AG04450 (cell line): Measurements from ENCODE around the gene SMIM5. TPM values are rescaled to one million over a fixed set of nuclear protein-coding genes. Genes with fewer than 3 reads are reported as not detected.

Source experiments
- CTCF ChIA-PET: fragments of 300-600, 350-600 bp; formaldehyde crosslinking; extraction: SDS; loops from one replicate; lab custom pipeline; 2022; ENCODE audit warnings: antibody characterized with exemption, inconsistent platforms; lab: Charles Lee
- POLR2A ChIA-PET: fragments of 350-600 bp; formaldehyde crosslinking; extraction: SDS; loops from one replicate; lab custom pipeline; 2021; ENCODE audit warnings: antibody characterized with exemption, inconsistent platforms; lab: Yijun Ruan, JAX
- DNase-seq: peaks from one replicate; pipeline ENCODE4 v3.0.0-alpha.2; 2011; ENCODE audit warnings: low read depth, low spot score
- H3K27ac ChIP-seq: one replicate; pipeline ENCODE4 v1.5.1; 2012; ENCODE audit warnings: low read depth, low read length, control low read depth
- H3K27me3 ChIP-seq: one replicate; pipeline ENCODE4 v1.6.0; 2012; ENCODE audit warnings: low read length; ENCODE audit not compliant: control insufficient read depth, insufficient read depth
- H3K4me3 ChIP-seq: 2 replicates; pipeline ENCODE4 v1.5.1; 2011; ENCODE audit warnings: mild to moderate bottlenecking, low read depth, low read length, control low read depth
- H3K9me3 ChIP-seq: 2 replicates; pipeline ENCODE4 v1.5.1; 2012; ENCODE audit warnings: low read length; ENCODE audit not compliant: control insufficient read depth, insufficient read depth
- CTCF ChIP-seq: IDR thresholded peaks from 2 replicates; pipeline ENCODE4 v1.5.1; 2011; ENCODE audit warnings: low read depth, low read length, control low read depth, inconsistent platforms
- polyA plus RNA-seq: library from polyadenylated mRNA; depleted of rRNA; stranded (reverse); fragments of >200 nt; gene quantifications from 2 replicates; pipeline ENCODE4 v1.2.3, GENCODE V29; 2011

The SMIM5 gene
- polyA plus RNA-seq, 1 experiment, result not detected

GRCh38 chr17:75634376-75634740, 1.1 kb downstream of the SMIM5 start:
- CTCF ChIA-PET, result interaction anchor here (0.6 to 11.0 kb wide), 31 partner anchors 10 to 208 kb away, joined by 3 to 309 read pairs (median 11); partner anchors contain the start of genes RECQL5 and SAP30BP
- TF ChIP-seq CTCF, result no peak
- Histone ChIP-seq H3K9me3 (no peaks in the 10 kb centered on the region; the same call in 1 of the 2 replicates), H3K27ac (no peak overlapping the region), H3K27me3 (no peaks in the 10 kb centered on the region), H3K4me3 (no peak overlapping the region)
- DNase-seq, result no peak
- POLR2A ChIA-PET, result interaction anchor here (0.8 to 1.4 kb wide), 3 partner anchors 116 to 146 kb away, joined by 3 to 5 read pairs (median 3); no protein-coding TSS in a partner anchor

GRCh38 chr17:75634754-75635609, 1.7 kb downstream of the SMIM5 start:
- no peaks in the 10 kb centered on the region; the same call in 1 of the 2 replicates for H3K9me3 ChIP-seq
- POLR2A ChIA-PET, result interaction anchor here (1.4 kb wide), 1 partner anchor 119 kb away, joined by 3 read pairs; no protein-coding TSS in a partner anchor
- DNase-seq, result no peak
- H3K27ac ChIP-seq, result no peak overlapping the region
- H3K4me3 ChIP-seq, result no peak overlapping the region
- TF ChIP-seq CTCF, result no peak
- H3K27me3 ChIP-seq, result no peaks in the 10 kb centered on the region
- CTCF ChIA-PET, result interaction anchor here (0.7 to 11.0 kb wide), 7 partner anchors 14 to 113 kb away, joined by 3 to 309 read pairs (median 30); a partner anchor contains a TSS

DNA sequence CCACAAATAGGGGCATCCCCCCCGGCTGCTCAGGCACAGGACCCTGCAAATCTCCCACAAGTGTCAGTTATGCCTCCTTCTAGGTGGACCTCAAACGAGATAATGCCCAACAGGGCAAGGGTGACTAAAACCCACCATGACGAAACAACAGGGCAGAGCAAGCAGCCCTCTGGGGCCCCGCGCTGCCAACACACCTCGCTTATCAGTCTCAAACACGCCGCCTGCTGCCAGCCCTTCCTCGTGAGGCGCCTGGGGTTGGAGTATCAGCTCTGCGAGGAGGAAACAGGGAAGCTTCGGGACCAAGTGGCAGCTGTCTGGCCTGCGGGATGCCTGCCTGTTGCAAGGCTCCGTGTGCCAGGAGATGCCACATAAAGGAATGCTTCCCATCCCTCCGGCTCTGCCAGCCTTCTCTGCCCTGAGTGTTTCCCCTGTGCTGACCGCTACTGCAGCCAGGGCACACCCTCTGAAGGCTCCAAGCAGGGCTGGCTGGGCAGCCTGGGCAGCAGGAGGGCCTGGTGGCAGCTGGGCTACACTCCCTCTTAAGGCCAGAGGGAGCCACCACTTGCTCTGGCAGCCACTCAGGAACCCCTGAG, 2.5 kb downstream of the SMIM5 start:
- no peak for TF ChIP-seq CTCF
- ChIA-PET POLR2A (interaction anchor here (0.6 kb wide), 1 partner anchor 15 kb away, joined by 3 read pairs; no protein-coding TSS in a partner anchor), CTCF (interaction anchor here (0.7 to 11.0 kb wide), 2 partner anchors 18 to 112 kb away, joined by 3 to 309 read pairs; no protein-coding TSS in a partner anchor)
- Histone ChIP-seq H3K27ac (no peak overlapping the region), H3K27me3 (no peaks in the 10 kb centered on the region), H3K9me3 (no peaks in the 10 kb centered on the region; the same call in 1 of the 2 replicates), H3K4me3 (no peak overlapping the region)
- DNase-seq, result no peak

DNA sequence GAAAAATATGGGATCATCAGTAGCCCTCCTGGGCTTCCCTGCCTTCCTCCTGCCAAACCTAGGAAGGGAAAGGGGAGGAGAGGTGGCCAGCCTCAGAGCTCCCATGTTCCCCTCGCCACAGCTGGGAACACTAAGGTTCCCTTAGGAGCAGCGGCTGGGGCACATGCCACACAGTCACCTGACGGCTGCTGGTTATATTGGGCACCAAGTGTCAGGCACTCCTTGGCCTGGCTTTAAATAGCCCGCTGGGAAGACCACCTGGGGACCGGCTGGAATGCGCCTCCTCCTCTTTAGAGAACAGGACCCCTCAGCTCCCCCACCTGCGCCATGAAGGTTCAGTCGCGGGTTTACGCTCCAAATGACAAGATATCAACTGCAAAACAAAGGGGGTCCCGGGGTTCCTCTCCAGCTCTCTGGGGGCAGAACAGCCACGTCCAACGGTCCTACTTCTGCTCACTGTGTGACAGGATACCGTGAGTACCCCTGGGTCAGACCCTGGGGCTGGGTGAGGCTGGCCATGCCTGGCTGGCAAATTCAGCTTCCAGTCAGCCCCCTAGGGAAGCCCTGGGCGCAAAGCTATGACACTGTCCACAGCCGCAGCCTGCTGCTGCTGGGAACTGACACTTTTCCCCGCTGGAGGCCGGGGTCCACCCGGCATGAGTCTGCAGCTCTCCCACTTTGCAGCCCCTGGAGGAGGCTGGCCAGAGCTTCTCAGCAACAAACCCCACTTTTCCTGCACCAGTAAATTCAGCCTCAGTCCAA, 3.3 kb downstream of the SMIM5 start:
- H3K27ac ChIP-seq, result no peak overlapping the region
- H3K27me3 ChIP-seq, result no peaks in the 10 kb centered on the region
- TF ChIP-seq CTCF, result no peak
- ChIA-PET CTCF (interaction anchor here (1.4 to 11.0 kb wide), 2 partner anchors 18 to 111 kb away, joined by 3 to 309 read pairs; no protein-coding TSS in a partner anchor), POLR2A (interaction anchor here (0.5 kb wide), 1 partner anchor 29 kb away, joined by 8 read pairs; no protein-coding TSS in a partner anchor)
- H3K9me3 ChIP-seq, result no peaks in the 10 kb centered on the region; the same call in 1 of the 2 replicates
- no peak for DNase-seq
- no peak overlapping the region for H3K4me3 ChIP-seq
